Hepatocyte (in vitro differentiated cells): ENCODE measurements around the gene SETBP1. TPM values are rescaled to one million over a fixed set of nuclear protein-coding genes. Genes with fewer than 3 reads are reported as not detected.

ENCODE experiments used
- DNase-seq: peaks from one replicate; pipeline ENCODE4 v3.0.0-alpha.2; 2016; ENCODE audit warnings: low spot score
- H2AFZ ChIP-seq: fragments of 200-600 bp; sonication (generic); 2 replicates; pipeline ENCODE4 v1.6.0; 2016; ENCODE audit warnings: antibody characterized with exemption, mild to moderate bottlenecking
- H3K27ac ChIP-seq: fragments of 200-600 bp; sonication (generic); 2 replicates; pipeline ENCODE4 v1.5.1; 2016; ENCODE audit warnings: mild to moderate bottlenecking
- H3K27me3 ChIP-seq: fragments of 200-600 bp; sonication (generic); 2 replicates; pipeline ENCODE4 v1.6.1; 2016
- H3K36me3 ChIP-seq: fragments of 200-600 bp; sonication (generic); replicated peaks from 2 replicates; pipeline ENCODE4 v1.5.1; 2016; ENCODE audit warnings: low read depth; ENCODE audit not compliant: insufficient read depth
- H3K4me1 ChIP-seq: fragments of 200-600 bp; sonication (generic); 2 replicates; pipeline ENCODE4 v1.5.1; 2016; ENCODE audit warnings: mild to moderate bottlenecking, moderate library complexity; ENCODE audit not compliant: insufficient read depth
- H3K4me2 ChIP-seq: fragments of 200-600 bp; sonication (generic); 2 replicates; pipeline ENCODE4 v1.6.0; 2016
- H3K4me3 ChIP-seq: fragments of 200-600 bp; sonication (generic); 2 replicates; pipeline ENCODE4 v1.5.1; 2016; ENCODE audit warnings: mild to moderate bottlenecking
- H3K79me2 ChIP-seq: fragments of 200-600 bp; sonication (generic); 2 replicates; pipeline ENCODE4 v1.6.0; 2017; ENCODE audit warnings: mild to moderate bottlenecking
- H3K9me2 ChIP-seq: fragments of 200-600 bp; sonication (generic); replicated peaks from 2 replicates; pipeline ENCODE4 v1.6.0; 2017; ENCODE audit warnings: mild to moderate bottlenecking; ENCODE audit not compliant: insufficient read depth
- H3K9me3 ChIP-seq: fragments of 200-600 bp; sonication (generic); 2 replicates; pipeline ENCODE4 v1.5.1; 2016; ENCODE audit warnings: low read depth, mild to moderate bottlenecking
- H4K20me1 ChIP-seq: fragments of 200-600 bp; sonication (generic); 2 replicates; pipeline ENCODE4 v1.6.0; 2016; ENCODE audit warnings: mild to moderate bottlenecking; ENCODE audit not compliant: insufficient read depth, poor library complexity, severe bottlenecking
- EZH2 ChIP-seq: fragments of 200-600 bp; sonication (generic); IDR thresholded peaks from 2 replicates; pipeline ENCODE4 v1.6.1; 2016; ENCODE audit warnings: antibody characterized with exemption, mild to moderate bottlenecking, borderline replicate concordance
- EZH2phosphoT487 ChIP-seq: fragments of 200-600 bp; sonication (generic); IDR thresholded peaks from one replicate; pipeline ENCODE4 v1.6.1; 2018; ENCODE audit warnings: antibody characterized with exemption, mild to moderate bottlenecking, low read depth, moderate library complexity; ENCODE audit not compliant: unreplicated experiment, severe bottlenecking
- WGBS: methylation state at CpG from one replicate; pipeline ENCODE4 v1.1.6; 2016; ENCODE audit warnings: low lambda C conversion rate; ENCODE audit errors: missing lambda C conversion rate; 5-methylcytosine and 5-hydroxymethylcytosine counted together
- polyA plus RNA-seq: library from polyadenylated mRNA; unstranded; fragments of >200 nt; fragmentation: Nextera tagmentation; extraction: Ambion mirVana; gene quantifications from 2 replicates; pipeline ENCODE4 v1.2.1, GENCODE V29; 2016
- total RNA-seq: library from RNA; depleted of rRNA; stranded (reverse); fragments of >200 nt; gene quantifications from 2 replicates; pipeline ENCODE4 v1.2.3, GENCODE V29; 2014
- TF ChIP-seq, protein P1 (sequence below): fragments of 200-600 bp; sonication (generic); IDR thresholded peaks from 2 replicates; pipeline ENCODE4 v1.5.1; 2016; ENCODE audit warnings: antibody characterized with exemption, mild to moderate bottlenecking; ENCODE audit not compliant: poor library complexity

SETBP1 gene
- total and polyA plus RNA-seq, 2 experiments from 2014 or later, result 10.3 to 21.1 TPM

DNA sequence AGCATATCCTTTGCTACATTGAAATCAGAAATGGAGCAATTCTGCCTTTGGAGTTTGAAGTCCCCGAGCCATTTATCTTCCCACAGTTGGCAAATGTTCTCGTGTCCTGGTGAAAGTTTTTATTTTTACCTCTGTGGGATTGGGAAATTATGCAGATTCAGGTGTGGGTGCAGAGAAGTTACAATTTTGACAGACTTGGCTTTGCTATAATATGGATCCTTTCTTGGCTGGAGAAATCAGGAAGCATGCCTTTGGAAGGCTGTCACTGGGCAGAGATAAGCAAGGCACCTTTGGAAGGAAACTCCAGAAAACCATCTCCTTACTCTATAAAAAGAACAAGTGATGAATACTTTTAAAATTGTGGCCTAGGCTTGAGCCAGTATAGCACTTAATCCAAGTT is 278.3 kb downstream of the SETBP1 start:
- H3K4me2 ChIP-seq, result no peak overlapping the region
- no peaks in the 10 kb centered on the region for H3K27me3 ChIP-seq
- H3K4me1 ChIP-seq, result no peaks in the 10 kb centered on the region
- H2AFZ ChIP-seq, result no peak overlapping the region
- no peak overlapping the region for H3K4me3 ChIP-seq
- DNase-seq, result no peak
- TF ChIP-seq, protein P1, sequence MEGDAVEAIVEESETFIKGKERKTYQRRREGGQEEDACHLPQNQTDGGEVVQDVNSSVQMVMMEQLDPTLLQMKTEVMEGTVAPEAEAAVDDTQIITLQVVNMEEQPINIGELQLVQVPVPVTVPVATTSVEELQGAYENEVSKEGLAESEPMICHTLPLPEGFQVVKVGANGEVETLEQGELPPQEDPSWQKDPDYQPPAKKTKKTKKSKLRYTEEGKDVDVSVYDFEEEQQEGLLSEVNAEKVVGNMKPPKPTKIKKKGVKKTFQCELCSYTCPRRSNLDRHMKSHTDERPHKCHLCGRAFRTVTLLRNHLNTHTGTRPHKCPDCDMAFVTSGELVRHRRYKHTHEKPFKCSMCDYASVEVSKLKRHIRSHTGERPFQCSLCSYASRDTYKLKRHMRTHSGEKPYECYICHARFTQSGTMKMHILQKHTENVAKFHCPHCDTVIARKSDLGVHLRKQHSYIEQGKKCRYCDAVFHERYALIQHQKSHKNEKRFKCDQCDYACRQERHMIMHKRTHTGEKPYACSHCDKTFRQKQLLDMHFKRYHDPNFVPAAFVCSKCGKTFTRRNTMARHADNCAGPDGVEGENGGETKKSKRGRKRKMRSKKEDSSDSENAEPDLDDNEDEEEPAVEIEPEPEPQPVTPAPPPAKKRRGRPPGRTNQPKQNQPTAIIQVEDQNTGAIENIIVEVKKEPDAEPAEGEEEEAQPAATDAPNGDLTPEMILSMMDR, result no peak
- TF ChIP-seq EZH2phosphoT487 (no peak), EZH2 (no peak)
- H3K36me3 ChIP-seq, result no peaks in the 10 kb centered on the region
- H3K79me2 ChIP-seq, result no peaks in the 10 kb centered on the region
- no peaks in the 10 kb centered on the region for H3K9me3 ChIP-seq
- H3K9me2 ChIP-seq, result no peaks in the 10 kb centered on the region
- 97% methylated on average over 2 of the region's 2 CpGs for WGBS
- no peaks in the 10 kb centered on the region for H4K20me1 ChIP-seq
- no peak overlapping the region for H3K27ac ChIP-seq

DNA sequence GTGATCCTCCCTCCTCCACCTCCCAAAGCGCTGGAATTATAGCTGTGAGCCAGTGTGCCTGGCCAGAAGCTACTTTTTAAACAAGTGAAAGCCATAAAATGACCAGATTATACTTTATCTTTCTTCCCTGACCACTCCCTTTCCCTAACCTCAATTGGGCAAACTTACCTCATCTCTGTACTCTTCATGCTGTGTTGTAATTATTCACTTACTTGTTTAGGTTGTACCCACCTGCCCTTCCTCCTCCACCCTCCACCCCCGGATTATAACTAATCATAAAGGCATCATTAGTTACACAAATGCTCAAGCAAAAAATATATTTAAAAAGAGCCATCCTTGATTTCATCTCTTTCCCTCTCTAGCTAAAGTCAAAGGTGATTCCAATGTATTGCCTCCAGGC is 279.9 kb downstream of the SETBP1 start:
- Histone ChIP-seq H3K36me3 (no peaks in the 10 kb centered on the region), H3K9me3 (no peaks in the 10 kb centered on the region), H4K20me1 (no peaks in the 10 kb centered on the region), H3K4me3 (no peak overlapping the region), H3K27ac (no peak overlapping the region), H3K4me2 (no peak overlapping the region), H3K79me2 (no peaks in the 10 kb centered on the region), H2AFZ (no peak overlapping the region), H3K27me3 (no peaks in the 10 kb centered on the region), H3K9me2 (no peaks in the 10 kb centered on the region), H3K4me1 (no peaks in the 10 kb centered on the region)
- WGBS, result 92% methylated on average over 2 of the region's 2 CpGs
- no peak for TF ChIP-seq EZH2
- TF ChIP-seq, protein P1, result no peak
- TF ChIP-seq EZH2phosphoT487, result no peak
- no peak for DNase-seq

DNA sequence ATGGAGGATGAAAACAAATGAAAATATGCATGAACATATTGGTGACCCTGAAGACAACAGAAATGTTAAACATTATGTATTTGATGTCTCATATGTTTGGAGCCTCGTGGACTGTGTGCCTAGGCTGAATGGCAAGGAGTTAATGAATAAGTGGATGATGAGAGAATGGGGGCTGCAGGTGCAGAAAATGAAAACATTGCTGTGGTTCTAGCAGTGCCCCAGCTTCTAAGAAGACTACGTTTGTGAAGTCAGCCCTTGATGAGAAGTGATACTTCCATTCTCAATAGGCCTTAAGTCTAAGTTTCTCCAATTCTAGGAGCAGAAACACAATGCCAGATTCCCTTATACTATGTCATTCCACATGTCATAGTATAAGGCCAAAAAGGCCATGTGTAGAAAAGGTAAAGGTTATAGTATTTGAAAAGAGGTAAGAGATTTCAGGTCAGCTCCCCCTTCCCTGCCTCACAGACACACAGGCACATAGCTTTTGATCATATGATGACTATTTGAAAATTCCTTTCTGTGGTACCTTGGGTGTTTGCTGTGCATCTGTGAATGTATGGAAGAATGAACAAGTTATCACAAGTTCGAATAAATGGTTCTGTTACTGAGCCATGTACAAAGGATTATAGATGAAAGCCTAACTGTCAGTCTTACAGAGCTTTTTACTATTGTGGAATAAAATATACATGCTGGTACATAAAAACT is 280.8 kb downstream of the SETBP1 start:
- no peak overlapping the region for H2AFZ ChIP-seq
- 92% methylated on average over 3 of the region's 3 CpGs for WGBS
- DNase-seq, result no peak
- H3K9me3 ChIP-seq, result no peaks in the 10 kb centered on the region
- no peaks in the 10 kb centered on the region for H3K36me3 ChIP-seq
- no peak overlapping the region for H3K4me3 ChIP-seq
- H3K4me1 ChIP-seq, result no peaks in the 10 kb centered on the region
- H3K27ac ChIP-seq, result no peak overlapping the region
- no peaks in the 10 kb centered on the region for H3K79me2 ChIP-seq
- no peaks in the 10 kb centered on the region for H4K20me1 ChIP-seq
- H3K27me3 ChIP-seq, result no peaks in the 10 kb centered on the region
- TF ChIP-seq, protein P1, result no peak
- TF ChIP-seq EZH2 (no peak), EZH2phosphoT487 (no peak)
- H3K9me2 ChIP-seq, result no peaks in the 10 kb centered on the region
- no peak overlapping the region for H3K4me2 ChIP-seq
